Ishikawa (cell line): ENCODE results near the gene NRCAM.

Source experiments
- RAD21 ChIP-seq: IDR thresholded peaks from 2 replicates; pipeline ENCODE4 v1.6.1; 2012; ENCODE audit warnings: low read depth
- ZBTB7A ChIP-seq: IDR thresholded peaks from 2 replicates; pipeline ENCODE4 v1.6.1; 2012; ENCODE audit warnings: low read depth
- TF ChIP-seq, protein P1 (sequence below): IDR thresholded peaks from 2 replicates; pipeline ENCODE4 v1.6.1; 2012; ENCODE audit warnings: low read depth, mild to moderate bottlenecking

- TF ChIP-seq RAD21 (no peak), ZBTB7A (no peak)
- TF ChIP-seq, protein P1, sequence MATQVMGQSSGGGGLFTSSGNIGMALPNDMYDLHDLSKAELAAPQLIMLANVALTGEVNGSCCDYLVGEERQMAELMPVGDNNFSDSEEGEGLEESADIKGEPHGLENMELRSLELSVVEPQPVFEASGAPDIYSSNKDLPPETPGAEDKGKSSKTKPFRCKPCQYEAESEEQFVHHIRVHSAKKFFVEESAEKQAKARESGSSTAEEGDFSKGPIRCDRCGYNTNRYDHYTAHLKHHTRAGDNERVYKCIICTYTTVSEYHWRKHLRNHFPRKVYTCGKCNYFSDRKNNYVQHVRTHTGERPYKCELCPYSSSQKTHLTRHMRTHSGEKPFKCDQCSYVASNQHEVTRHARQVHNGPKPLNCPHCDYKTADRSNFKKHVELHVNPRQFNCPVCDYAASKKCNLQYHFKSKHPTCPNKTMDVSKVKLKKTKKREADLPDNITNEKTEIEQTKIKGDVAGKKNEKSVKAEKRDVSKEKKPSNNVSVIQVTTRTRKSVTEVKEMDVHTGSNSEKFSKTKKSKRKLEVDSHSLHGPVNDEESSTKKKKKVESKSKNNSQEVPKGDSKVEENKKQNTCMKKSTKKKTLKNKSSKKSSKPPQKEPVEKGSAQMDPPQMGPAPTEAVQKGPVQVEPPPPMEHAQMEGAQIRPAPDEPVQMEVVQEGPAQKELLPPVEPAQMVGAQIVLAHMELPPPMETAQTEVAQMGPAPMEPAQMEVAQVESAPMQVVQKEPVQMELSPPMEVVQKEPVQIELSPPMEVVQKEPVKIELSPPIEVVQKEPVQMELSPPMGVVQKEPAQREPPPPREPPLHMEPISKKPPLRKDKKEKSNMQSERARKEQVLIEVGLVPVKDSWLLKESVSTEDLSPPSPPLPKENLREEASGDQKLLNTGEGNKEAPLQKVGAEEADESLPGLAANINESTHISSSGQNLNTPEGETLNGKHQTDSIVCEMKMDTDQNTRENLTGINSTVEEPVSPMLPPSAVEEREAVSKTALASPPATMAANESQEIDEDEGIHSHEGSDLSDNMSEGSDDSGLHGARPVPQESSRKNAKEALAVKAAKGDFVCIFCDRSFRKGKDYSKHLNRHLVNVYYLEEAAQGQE, result no peak
These were observed 165.1 kb downstream of the NRCAM start for GRCh38 chr7:108291152-108291508.
